ENCODE data around the gene PLPPR3.

The PLPPR3 gene

DNA sequence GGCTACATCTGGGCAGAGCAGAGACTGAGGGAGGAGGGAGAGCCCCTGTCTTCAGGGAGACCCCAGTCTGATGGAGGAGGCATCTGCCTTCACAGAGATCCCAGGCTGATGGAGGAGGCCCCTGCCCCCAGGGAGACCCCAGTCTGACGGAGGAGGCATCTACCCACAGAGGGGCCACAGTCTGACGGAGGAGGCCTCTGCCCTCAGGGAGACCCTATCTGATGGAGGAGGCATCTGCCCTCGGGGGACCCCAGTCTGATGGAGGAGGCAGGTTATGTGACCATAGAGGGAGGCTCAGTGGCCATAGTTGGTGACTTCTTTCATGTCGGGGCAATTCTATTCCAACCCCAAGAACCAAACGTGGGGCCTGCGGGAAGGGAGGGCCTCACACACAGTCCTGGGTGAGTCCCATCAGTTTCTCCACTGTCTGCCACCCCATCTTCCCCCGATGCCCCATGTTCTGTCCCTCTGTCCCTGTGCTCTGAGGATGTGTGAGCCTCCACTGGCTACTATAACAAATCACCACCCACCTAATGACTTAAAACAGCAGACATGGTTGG, 56.5 kb downstream of the PLPPR3 start:
- DNase-seq, result no peak

DNA sequence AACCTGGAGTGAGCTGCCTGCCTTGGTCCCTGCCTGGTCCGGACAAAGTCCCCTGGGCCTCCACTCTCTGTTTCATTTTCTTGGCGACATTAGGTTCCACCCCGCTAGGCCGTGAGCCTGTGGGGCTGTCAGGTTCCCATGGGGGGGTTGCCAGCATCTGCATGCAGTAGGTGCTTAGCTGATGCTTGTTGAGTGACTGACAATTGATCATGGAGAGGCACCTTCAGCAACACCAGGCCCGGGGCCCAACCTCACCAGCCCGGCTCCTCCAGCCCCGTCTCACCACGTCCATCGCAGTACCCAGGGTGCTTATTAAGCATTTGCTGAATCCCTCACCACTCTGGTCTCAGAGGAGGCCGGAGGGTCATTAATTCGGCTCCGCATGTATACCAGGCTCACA, 57.5 kb downstream of the PLPPR3 start:
- no peak for DNase-seq

DNA sequence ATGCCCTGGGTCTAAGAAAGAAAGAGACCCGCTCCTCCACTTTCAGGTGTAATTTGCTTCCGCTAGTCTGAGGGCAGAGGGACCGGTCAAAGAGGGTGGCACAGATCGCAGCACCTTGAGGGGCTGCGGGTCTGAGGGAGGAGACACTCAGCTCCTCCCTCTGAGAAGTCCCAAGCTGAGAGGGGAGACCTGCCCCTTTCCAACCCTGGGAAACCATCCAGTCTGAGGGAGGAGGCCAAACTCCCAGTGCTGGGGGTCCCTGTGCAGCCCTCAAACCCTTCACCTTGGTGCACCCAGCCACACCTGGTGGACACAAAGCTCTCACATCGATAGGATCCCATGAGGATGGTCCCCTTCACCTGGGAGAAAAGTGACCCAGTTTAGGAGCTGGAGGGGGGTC, 57.9 kb downstream of the PLPPR3 start:
- no peak for DNase-seq

DNA sequence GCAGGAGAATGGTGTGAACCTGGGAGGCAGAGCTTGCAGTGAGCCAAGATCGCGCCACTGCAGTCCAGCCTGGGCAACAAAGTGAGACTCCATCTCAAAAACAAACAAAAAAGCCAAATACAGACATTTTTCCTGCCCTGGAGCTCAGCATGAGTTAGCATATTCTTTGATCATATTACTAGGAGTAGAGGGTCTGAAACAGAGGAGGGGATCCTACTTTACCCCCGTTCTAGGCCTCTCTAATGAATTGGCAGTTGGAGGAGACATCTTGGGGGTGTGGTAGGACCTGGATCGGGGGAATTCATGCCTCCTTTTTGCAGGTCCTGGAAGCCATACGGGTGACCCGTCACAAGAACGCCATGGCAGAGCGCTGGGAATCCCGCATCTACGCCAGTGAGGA, 58.6 kb downstream of the PLPPR3 start:
- DNase-seq, result no peak

Measured in activated gamma-delta T cell treated with Interleukin-2 at 50 U/mL for 16 hours (primary cell).